Activated CD4-positive, alpha-beta T cell treated with anti-CD3 and anti-CD28 coated beads, Interleukin-2, amount 50 U/mL, for 16 hours (primary cell): ENCODE results near the gene TRAPPC3.
A peak's percentile ranks its signal among the peaks of the same experiment; 100 is the strongest.

Experiments used
- DNase-seq: peaks from one replicate; pipeline ENCODE4 v3.0.0-alpha.2; 2020

TRAPPC3 gene

GRCh38 chr1:36150296-36151133, 1.2 kb upstream of the TRAPPC3 start:
- peak; percentile 88 for DNase-seq

GRCh38 chr1:36149973-36150295, 648 bp upstream of the TRAPPC3 start:
- DNase-seq = no peak

- no peak for DNase-seq
Observed at GRCh38 chr1:36148821-36149236, 457 bp downstream of the TRAPPC3 start.

- DNase-seq = no peak
Observed at GRCh38 chr1:36144413-36144812, 4.9 kb downstream of the TRAPPC3 start.

GRCh38 chr1:36143424-36143823, 5.9 kb downstream of the TRAPPC3 start:
- DNase-seq = no peak

GRCh38 chr1:36142121-36142520, 7.2 kb downstream of the TRAPPC3 start:
- no peak for DNase-seq

- DNase-seq = no peak
Observed at GRCh38 chr1:36139521-36139920, 9.8 kb downstream of the TRAPPC3 start.

GRCh38 chr1:36137776-36138175, 11.5 kb downstream of the TRAPPC3 start:
- no peak for DNase-seq

- DNase-seq = no peak
Observed at GRCh38 chr1:36137226-36137625, 12.1 kb downstream of the TRAPPC3 start.

GRCh38 chr1:36136535-36136934, 12.8 kb downstream of the TRAPPC3 start:
- no peak for DNase-seq

- no peak for DNase-seq
Observed at GRCh38 chr1:36135796-36136195, 13.5 kb downstream of the TRAPPC3 start.

- no peak for DNase-seq
Observed at GRCh38 chr1:36135330-36135667, 14.0 kb downstream of the TRAPPC3 start.

- DNase-seq = peak; percentile 43
Observed at GRCh38 chr1:36134505-36135329, 14.6 kb downstream of the TRAPPC3 start.

GRCh38 chr1:36134031-36134430, 15.3 kb downstream of the TRAPPC3 start:
- no peak for DNase-seq

GRCh38 chr1:36133484-36133883, 15.8 kb downstream of the TRAPPC3 start:
- no peak for DNase-seq

GRCh38 chr1:36132029-36132428, 17.3 kb downstream of the TRAPPC3 start:
- no peak for DNase-seq

GRCh38 chr1:36128905-36129206, 20.4 kb downstream of the TRAPPC3 start:
- no peak for DNase-seq

- DNase-seq = no peak
Observed at GRCh38 chr1:36128126-36128904, 21.0 kb downstream of the TRAPPC3 start.

GRCh38 chr1:36126797-36127500, 22.3 kb downstream of the TRAPPC3 start:
- DNase-seq = no peak

- no peak for DNase-seq
Observed at GRCh38 chr1:36126005-36126716, 23.1 kb downstream of the TRAPPC3 start.

GRCh38 chr1:36125129-36125991, 23.9 kb downstream of the TRAPPC3 start, which contains the start of gene COL8A2:
COL8A2 (minus strand) TSS chr1:36125222; CDS start chr1:36100242, 24,980 bp downstream.
- no peak for DNase-seq
